Neural cell (in vitro differentiated cells): Measurements from ENCODE around the gene EFCAB11. TPM values are rescaled to one million over a fixed set of nuclear protein-coding genes. Genes with fewer than 3 reads are reported as not detected.

Experiments
- H2AFZ ChIP-seq: fragments of 200-600, 300-800 bp; sonication (generic), shearing (Covaris generic); 2 replicates; pipeline ENCODE4 v1.6.0; 2014; ENCODE audit warnings: low read depth, mild to moderate bottlenecking, antibody characterized with exemption, low read length, moderate library complexity
- H3F3A ChIP-seq: fragments of 200-600 bp; shearing (Covaris generic); 2 replicates; pipeline ENCODE4 v1.6.1; 2016; ENCODE audit warnings: mild to moderate bottlenecking, moderate library complexity, mixed read lengths, antibody characterized with exemption, low read length; ENCODE audit not compliant: insufficient read depth, poor library complexity, severe bottlenecking
- H3K27ac ChIP-seq: fragments of 200-600, 300-800 bp; sonication (generic), shearing (Covaris generic); 2 replicates; pipeline ENCODE4 v1.5.1; 2014; ENCODE audit warnings: mild to moderate bottlenecking, low read length, moderate library complexity
- H3K27me3 ChIP-seq: fragments of 300-800, 200-600 bp; sonication (generic), shearing (Covaris generic); 2 replicates; pipeline ENCODE4 v1.6.0; 2014; ENCODE audit warnings: mild to moderate bottlenecking, low read depth, low read length, moderate library complexity; ENCODE audit not compliant: insufficient read depth
- H3K36me3 ChIP-seq: fragments of 300-800, 200-600 bp; sonication (generic), shearing (Covaris generic); 2 replicates; pipeline ENCODE4 v1.5.1; 2014; ENCODE audit warnings: mild to moderate bottlenecking, antibody characterized with exemption, low read length, moderate library complexity; ENCODE audit not compliant: insufficient read depth
- H3K4me2 ChIP-seq: fragments of 300-800, 200-600 bp; sonication (generic), shearing (Covaris generic); 2 replicates; pipeline ENCODE4 v1.6.0; 2014; ENCODE audit warnings: mild to moderate bottlenecking, low read length
- H3K4me3 ChIP-seq: fragments of 300-800, 200-600 bp; sonication (generic), shearing (Covaris generic); 2 replicates; pipeline ENCODE4 v1.5.1; 2014; ENCODE audit warnings: mild to moderate bottlenecking, low read length, moderate library complexity
- H3K79me2 ChIP-seq: fragments of 200-600 bp; shearing (Covaris generic); replicated peaks from 2 replicates; pipeline ENCODE4 v1.6.0; 2014; ENCODE audit warnings: mild to moderate bottlenecking, low read length, moderate library complexity; ENCODE audit not compliant: insufficient read depth
- H3K9ac ChIP-seq: fragments of 300-800, 200-600 bp; sonication (generic), shearing (Covaris generic); 2 replicates; pipeline ENCODE4 v1.6.1; 2016; ENCODE audit warnings: mild to moderate bottlenecking, low read length, mixed read lengths
- H3K9me2 ChIP-seq: fragments of 200-600 bp; shearing (Covaris generic); 2 replicates; pipeline ENCODE4 v1.6.1; 2016; ENCODE audit warnings: mild to moderate bottlenecking, low read length, mixed read lengths; ENCODE audit not compliant: insufficient read depth
- H3K9me3 ChIP-seq: fragments of 200-600, 300-800 bp; sonication (generic), shearing (Covaris generic); 2 replicates; pipeline ENCODE4 v1.6.1; 2016; ENCODE audit warnings: mild to moderate bottlenecking, mixed run types, low read length, moderate library complexity, mixed read lengths
- H4K20me1 ChIP-seq: fragments of 200-600 bp; shearing (Covaris generic); 2 replicates; pipeline ENCODE4 v1.6.1; 2016; ENCODE audit warnings: mild to moderate bottlenecking, mixed run types; ENCODE audit not compliant: insufficient read depth
- EP300 ChIP-seq: fragments of 450-650 bp; conservative IDR thresholded peaks from 2 replicates; pipeline ENCODE4 v1.6.1; 2014; ENCODE audit warnings: antibody characterized with exemption, mild to moderate bottlenecking, moderate library complexity; ENCODE audit not compliant: poor library complexity, severe bottlenecking
- EZH2 ChIP-seq: fragments of 200-600, 300-800 bp; shearing (Covaris generic), sonication (generic); IDR thresholded peaks from 2 replicates; pipeline ENCODE4 v1.6.1; 2014; ENCODE audit warnings: antibody characterized with exemption, low read length, borderline replicate concordance, mild to moderate bottlenecking; ENCODE audit not compliant: insufficient read depth, poor library complexity, severe bottlenecking
- MXI1 ChIP-seq: fragments of 450-650 bp; conservative IDR thresholded peaks from 2 replicates; pipeline ENCODE4 v1.6.1; 2014; ENCODE audit warnings: antibody characterized with exemption, mild to moderate bottlenecking; ENCODE audit not compliant: poor library complexity, severe bottlenecking
- POLR2AphosphoS5 ChIP-seq: IDR thresholded peaks from 2 replicates; pipeline ENCODE4 v1.6.1; 2012
- RAD21 ChIP-seq: fragments of 450-650 bp; conservative IDR thresholded peaks from 2 replicates; pipeline ENCODE4 v1.6.1; 2014; ENCODE audit warnings: antibody characterized with exemption, mild to moderate bottlenecking, moderate library complexity
- SMC3 ChIP-seq: fragments of 450-650 bp; conservative IDR thresholded peaks from 2 replicates; pipeline ENCODE4 v1.6.1; 2014; ENCODE audit warnings: antibody characterized with exemption, mild to moderate bottlenecking, moderate library complexity; ENCODE audit not compliant: poor library complexity
- TAF1 ChIP-seq: IDR thresholded peaks from 2 replicates; pipeline ENCODE4 v1.6.1; 2012; ENCODE audit warnings: low read depth
- polyA plus RNA-seq: library from polyadenylated mRNA; depleted of rRNA; stranded (reverse); fragments of >200 nt; gene quantifications from 2 replicates; pipeline ENCODE4 v1.2.3, GENCODE V29; 2014
- TF ChIP-seq, protein P1 (sequence below): fragments of 450-650 bp; IDR thresholded peaks from 2 replicates; pipeline ENCODE4 v1.5.1; 2014; ENCODE audit warnings: antibody characterized with exemption, mild to moderate bottlenecking, moderate library complexity; ENCODE audit not compliant: poor library complexity, severe bottlenecking
- TF ChIP-seq, protein P2 (sequence below): IDR thresholded peaks from 2 replicates; pipeline ENCODE4 v1.6.1; 2012; ENCODE audit warnings: borderline replicate concordance

The EFCAB11 gene
- polyA plus RNA-seq, 1 donor from 2014 or later: 7.9 TPM

DNA sequence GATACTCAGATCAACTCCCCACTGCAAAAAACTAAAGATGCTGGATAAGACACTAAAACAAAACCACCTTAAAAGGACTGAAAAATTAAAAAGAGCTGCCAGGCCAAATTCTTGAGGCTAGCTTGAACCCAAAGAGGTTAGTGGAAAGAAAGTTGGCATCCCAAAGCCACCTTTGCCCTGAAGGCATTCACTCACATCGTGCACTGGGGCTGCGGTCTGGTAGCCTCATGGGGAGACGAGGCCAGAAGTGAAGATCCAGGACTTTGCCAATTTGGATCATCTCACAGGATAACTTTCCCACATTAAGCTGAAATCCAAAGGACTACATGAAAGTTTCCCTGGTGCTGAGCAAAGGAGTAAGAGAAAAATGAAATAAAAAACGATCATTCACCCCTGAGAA is 63.9 kb downstream of the EFCAB11 start:
- no peaks in the 10 kb centered on the region for H3K36me3 ChIP-seq
- no peak overlapping the region for H3K9ac ChIP-seq
- no peaks in the 10 kb centered on the region for H3K9me3 ChIP-seq
- no peaks in the 10 kb centered on the region for H4K20me1 ChIP-seq
- H2AFZ ChIP-seq: no peak overlapping the region
- no peak overlapping the region for H3K4me2 ChIP-seq
- no peak overlapping the region for H3K4me3 ChIP-seq
- H3K9me2 ChIP-seq: no peaks in the 10 kb centered on the region
- H3K27ac ChIP-seq: no peak overlapping the region
- H3K27me3 ChIP-seq: no peaks in the 10 kb centered on the region
- TF ChIP-seq EP300 (no peak), RAD21 (no peak), SMC3 (no peak), TAF1 (no peak), POLR2AphosphoS5 (no peak), MXI1 (no peak), EZH2 (no peak)
- TF ChIP-seq, protein P1, sequence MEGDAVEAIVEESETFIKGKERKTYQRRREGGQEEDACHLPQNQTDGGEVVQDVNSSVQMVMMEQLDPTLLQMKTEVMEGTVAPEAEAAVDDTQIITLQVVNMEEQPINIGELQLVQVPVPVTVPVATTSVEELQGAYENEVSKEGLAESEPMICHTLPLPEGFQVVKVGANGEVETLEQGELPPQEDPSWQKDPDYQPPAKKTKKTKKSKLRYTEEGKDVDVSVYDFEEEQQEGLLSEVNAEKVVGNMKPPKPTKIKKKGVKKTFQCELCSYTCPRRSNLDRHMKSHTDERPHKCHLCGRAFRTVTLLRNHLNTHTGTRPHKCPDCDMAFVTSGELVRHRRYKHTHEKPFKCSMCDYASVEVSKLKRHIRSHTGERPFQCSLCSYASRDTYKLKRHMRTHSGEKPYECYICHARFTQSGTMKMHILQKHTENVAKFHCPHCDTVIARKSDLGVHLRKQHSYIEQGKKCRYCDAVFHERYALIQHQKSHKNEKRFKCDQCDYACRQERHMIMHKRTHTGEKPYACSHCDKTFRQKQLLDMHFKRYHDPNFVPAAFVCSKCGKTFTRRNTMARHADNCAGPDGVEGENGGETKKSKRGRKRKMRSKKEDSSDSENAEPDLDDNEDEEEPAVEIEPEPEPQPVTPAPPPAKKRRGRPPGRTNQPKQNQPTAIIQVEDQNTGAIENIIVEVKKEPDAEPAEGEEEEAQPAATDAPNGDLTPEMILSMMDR: no peak
- TF ChIP-seq, protein P2, sequence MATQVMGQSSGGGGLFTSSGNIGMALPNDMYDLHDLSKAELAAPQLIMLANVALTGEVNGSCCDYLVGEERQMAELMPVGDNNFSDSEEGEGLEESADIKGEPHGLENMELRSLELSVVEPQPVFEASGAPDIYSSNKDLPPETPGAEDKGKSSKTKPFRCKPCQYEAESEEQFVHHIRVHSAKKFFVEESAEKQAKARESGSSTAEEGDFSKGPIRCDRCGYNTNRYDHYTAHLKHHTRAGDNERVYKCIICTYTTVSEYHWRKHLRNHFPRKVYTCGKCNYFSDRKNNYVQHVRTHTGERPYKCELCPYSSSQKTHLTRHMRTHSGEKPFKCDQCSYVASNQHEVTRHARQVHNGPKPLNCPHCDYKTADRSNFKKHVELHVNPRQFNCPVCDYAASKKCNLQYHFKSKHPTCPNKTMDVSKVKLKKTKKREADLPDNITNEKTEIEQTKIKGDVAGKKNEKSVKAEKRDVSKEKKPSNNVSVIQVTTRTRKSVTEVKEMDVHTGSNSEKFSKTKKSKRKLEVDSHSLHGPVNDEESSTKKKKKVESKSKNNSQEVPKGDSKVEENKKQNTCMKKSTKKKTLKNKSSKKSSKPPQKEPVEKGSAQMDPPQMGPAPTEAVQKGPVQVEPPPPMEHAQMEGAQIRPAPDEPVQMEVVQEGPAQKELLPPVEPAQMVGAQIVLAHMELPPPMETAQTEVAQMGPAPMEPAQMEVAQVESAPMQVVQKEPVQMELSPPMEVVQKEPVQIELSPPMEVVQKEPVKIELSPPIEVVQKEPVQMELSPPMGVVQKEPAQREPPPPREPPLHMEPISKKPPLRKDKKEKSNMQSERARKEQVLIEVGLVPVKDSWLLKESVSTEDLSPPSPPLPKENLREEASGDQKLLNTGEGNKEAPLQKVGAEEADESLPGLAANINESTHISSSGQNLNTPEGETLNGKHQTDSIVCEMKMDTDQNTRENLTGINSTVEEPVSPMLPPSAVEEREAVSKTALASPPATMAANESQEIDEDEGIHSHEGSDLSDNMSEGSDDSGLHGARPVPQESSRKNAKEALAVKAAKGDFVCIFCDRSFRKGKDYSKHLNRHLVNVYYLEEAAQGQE: no peak
- no peaks in the 10 kb centered on the region for H3K79me2 ChIP-seq
- H3F3A ChIP-seq: no peaks in the 10 kb centered on the region

DNA sequence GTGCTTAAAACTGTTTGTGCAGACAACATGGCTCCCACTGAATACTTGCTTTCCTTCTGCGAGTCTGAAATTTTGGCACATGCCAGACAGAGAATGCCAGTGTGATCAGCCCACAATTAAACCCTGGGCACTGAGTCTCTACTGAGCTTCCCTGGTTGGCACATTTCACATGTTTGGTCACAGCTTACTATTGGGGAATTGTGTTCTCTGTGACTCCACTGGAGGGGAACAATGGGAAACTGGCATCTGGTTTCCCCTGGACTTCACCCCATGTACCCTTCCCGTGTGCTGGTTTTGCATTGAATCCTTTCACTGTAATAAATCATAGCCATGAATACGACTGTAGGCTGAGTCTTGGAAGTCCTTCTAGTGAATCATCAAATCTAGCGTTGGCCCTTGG is 64.9 kb downstream of the EFCAB11 start:
- Histone ChIP-seq H3K4me2 (no peak overlapping the region), H3K27me3 (no peaks in the 10 kb centered on the region), H3K9me3 (no peaks in the 10 kb centered on the region), H3F3A (no peaks in the 10 kb centered on the region), H2AFZ (no peak overlapping the region), H3K79me2 (no peaks in the 10 kb centered on the region), H4K20me1 (no peaks in the 10 kb centered on the region), H3K4me3 (no peak overlapping the region), H3K9me2 (no peaks in the 10 kb centered on the region), H3K36me3 (no peaks in the 10 kb centered on the region), H3K27ac (no peak overlapping the region), H3K9ac (no peak overlapping the region)
- TF ChIP-seq SMC3: no peak
- TF ChIP-seq, protein P1: no peak
- no peak for TF ChIP-seq EZH2
